Neural progenitor cell (in vitro differentiated cells): ENCODE measurements around the gene CAMK2D.

Source experiments
- EZH2phosphoT487 ChIP-seq: fragments of 200-600 bp; sonication (generic); IDR thresholded peaks from 2 replicates; pipeline ENCODE4 v1.6.1; 2017; ENCODE audit warnings: antibody characterized with exemption
- TF ChIP-seq, protein P1 (sequence below): fragments of 200-600 bp; sonication (generic); IDR thresholded peaks from 2 replicates; pipeline ENCODE4 v1.5.1; 2017; ENCODE audit warnings: antibody characterized with exemption, mild to moderate bottlenecking

DNA sequence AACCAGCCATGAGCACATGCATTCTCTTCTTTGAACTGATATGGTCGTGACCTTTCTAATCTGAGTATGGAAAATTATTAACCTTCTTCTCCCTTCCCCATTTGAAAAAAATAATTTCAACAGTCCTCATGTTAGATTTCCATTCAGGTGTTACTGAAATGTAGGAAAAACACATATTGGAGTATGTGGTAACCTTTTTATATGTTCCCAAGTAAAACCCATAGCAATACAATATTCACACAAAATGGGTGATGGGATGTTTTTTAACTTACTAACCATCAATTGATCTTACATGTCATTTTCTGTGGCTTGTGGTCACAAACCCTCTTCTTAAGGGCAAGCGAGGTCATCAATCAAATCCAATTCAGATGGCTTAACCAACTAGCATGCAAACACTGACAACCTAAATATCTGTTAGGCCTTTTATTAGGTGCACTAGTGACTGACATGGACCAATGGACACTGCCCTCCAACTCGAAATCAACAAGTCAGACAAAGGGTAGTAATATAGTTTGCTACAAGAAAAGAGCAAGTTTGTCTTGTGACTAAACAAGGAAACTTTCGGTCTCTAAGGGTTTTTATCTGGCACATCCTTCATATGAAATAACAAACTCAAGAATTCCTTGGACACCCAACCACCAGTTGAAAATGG is 74.3 kb downstream of the CAMK2D start:
- TF ChIP-seq, protein P1, sequence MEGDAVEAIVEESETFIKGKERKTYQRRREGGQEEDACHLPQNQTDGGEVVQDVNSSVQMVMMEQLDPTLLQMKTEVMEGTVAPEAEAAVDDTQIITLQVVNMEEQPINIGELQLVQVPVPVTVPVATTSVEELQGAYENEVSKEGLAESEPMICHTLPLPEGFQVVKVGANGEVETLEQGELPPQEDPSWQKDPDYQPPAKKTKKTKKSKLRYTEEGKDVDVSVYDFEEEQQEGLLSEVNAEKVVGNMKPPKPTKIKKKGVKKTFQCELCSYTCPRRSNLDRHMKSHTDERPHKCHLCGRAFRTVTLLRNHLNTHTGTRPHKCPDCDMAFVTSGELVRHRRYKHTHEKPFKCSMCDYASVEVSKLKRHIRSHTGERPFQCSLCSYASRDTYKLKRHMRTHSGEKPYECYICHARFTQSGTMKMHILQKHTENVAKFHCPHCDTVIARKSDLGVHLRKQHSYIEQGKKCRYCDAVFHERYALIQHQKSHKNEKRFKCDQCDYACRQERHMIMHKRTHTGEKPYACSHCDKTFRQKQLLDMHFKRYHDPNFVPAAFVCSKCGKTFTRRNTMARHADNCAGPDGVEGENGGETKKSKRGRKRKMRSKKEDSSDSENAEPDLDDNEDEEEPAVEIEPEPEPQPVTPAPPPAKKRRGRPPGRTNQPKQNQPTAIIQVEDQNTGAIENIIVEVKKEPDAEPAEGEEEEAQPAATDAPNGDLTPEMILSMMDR: no peak
- TF ChIP-seq EZH2phosphoT487: no peak
